HUES64 (cell line): ENCODE results near the gene CAPN1.
A peak's percentile ranks its signal among the peaks of the same experiment; 100 is the strongest.
"Not testable (repeated sequence)": the region's sequence is repeated elsewhere in the genome, so short reads cannot be mapped to it uniquely, and the experiment has no call there.

Experiments
- H3K27ac ChIP-seq: 2 replicates; pipeline ENCODE4 v1.7.0; 2013; ENCODE audit warnings: low read depth, low read length, inconsistent platforms
- H3K27me3 ChIP-seq: 2 replicates; pipeline ENCODE4 v1.6.1; 2013; ENCODE audit warnings: mild to moderate bottlenecking, low read length; ENCODE audit not compliant: insufficient read depth
- H3K36me3 ChIP-seq: 2 replicates; pipeline ENCODE4 v1.6.1; 2013; ENCODE audit warnings: mild to moderate bottlenecking, low read length; ENCODE audit not compliant: insufficient read depth
- H3K4me1 ChIP-seq: 2 replicates; pipeline ENCODE4 v1.6.1; 2013; ENCODE audit warnings: mild to moderate bottlenecking, low read length, moderate library complexity; ENCODE audit not compliant: insufficient read depth
- H3K4me3 ChIP-seq: 2 replicates; pipeline ENCODE4 v1.5.1; 2013; ENCODE audit warnings: mild to moderate bottlenecking, low read length, moderate library complexity
- H3K9ac ChIP-seq: 2 replicates; pipeline ENCODE4 v1.6.1; 2013; ENCODE audit warnings: mild to moderate bottlenecking, low read depth, low read length
- H3K9me3 ChIP-seq: 2 replicates; pipeline ENCODE4 v1.6.1; 2013; ENCODE audit warnings: low read depth, low read length; ENCODE audit not compliant: insufficient read depth
- WGBS: fragments of 150-250, 120-280 bp; methylation state at CpG from one replicate; pipeline ENCODE4 v1.1.7; 2013; ENCODE audit warnings: missing lambda C conversion rate; 5-methylcytosine and 5-hydroxymethylcytosine counted together

Gene CAPN1

DNA sequence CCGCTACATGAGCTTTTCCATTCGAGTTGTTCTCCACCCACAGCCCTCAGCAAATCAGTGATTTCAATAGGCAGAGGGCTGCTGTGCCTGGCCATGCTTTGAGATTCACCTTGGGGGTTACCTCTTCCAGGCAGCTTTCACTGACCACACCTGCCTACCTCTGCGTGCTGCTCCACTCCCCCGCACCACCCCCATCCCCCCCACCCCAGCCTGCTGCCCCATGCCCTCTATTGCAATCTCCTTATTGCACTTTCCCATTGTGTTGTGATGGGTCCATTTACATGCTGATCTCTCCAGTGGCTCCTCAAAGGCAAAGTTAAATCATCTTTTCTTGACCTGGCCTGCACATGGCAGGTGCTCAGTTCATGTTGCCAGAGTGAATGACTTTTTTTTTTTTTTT, 62.1 kb downstream of the CAPN1 start:
- H3K27ac ChIP-seq = peak overlapping the region; percentile 3; the same call in 1 of the 2 replicates
- H3K27me3 ChIP-seq = no peaks in the 10 kb centered on the region
- 35% methylated on average over 4 of the region's 4 CpGs for WGBS
- no peak overlapping the region for H3K9ac ChIP-seq
- no peaks in the 10 kb centered on the region for H3K9me3 ChIP-seq
- no peak overlapping the region for H3K4me3 ChIP-seq
- H3K36me3 ChIP-seq = no peaks in the 10 kb centered on the region
- H3K4me1 ChIP-seq = no peaks in the 10 kb centered on the region; the same call in 1 of the 2 replicates

DNA sequence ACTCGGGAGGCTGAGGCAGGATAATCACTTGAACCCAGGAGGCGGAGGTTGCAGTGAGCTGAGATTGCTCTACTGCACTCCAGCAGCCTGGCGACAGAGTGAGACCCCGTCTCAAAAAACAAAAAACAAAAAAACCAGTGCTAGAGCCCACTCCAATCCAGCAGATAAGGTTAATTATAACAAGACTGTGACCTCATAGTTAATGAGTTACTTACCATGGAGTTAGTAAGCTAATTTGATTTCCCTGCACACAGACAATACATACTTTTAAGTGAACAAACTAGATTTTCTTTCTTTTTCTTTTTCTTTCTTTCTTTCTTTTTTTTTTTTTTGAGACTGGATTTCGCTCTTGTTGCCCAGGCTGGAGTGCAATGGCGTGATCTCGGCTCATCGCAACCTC, 63.3 kb downstream of the CAPN1 start:
- WGBS = 96% methylated on average over 8 of the region's 8 CpGs
- not testable (repeated sequence) for H3K4me3 ChIP-seq, H3K36me3 ChIP-seq

DNA sequence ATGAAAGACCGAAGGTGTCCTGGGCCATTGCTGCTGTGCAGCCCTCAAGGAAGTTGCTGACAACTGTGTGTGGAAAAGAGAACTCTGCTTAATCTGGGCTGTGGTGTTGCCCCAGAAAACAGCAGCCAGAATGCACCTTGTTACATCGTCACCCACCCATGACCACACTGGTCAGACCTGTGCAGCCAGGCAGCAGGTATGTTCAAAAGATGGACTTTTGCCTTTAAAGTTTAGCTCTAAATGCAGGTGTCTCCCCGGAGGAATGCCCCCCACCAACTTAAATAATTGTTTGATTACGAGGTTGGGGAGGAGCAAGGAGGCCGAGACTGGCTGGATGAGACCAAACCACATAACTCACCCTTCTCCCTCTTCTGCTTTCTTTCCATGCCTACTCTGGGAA, 64.8 kb downstream of the CAPN1 start:
- no peak overlapping the region for H3K4me3 ChIP-seq
- H3K9me3 ChIP-seq = no peaks in the 10 kb centered on the region
- WGBS = 86% methylated on average over 5 of the region's 5 CpGs
- H3K4me1 ChIP-seq = no peaks in the 10 kb centered on the region; the same call in 1 of the 2 replicates
- H3K9ac ChIP-seq = no peak overlapping the region
- no peak overlapping the region for H3K27ac ChIP-seq
- no peaks in the 10 kb centered on the region for H3K36me3 ChIP-seq
- H3K27me3 ChIP-seq = no peaks in the 10 kb centered on the region

More for the DNA sequence above, 63.3 kb downstream of the CAPN1 start:
- H3K9me3 ChIP-seq, H3K9ac ChIP-seq, H3K4me1 ChIP-seq, H3K27me3 ChIP-seq, H3K27ac ChIP-seq: not testable (repeated sequence)

DNA sequence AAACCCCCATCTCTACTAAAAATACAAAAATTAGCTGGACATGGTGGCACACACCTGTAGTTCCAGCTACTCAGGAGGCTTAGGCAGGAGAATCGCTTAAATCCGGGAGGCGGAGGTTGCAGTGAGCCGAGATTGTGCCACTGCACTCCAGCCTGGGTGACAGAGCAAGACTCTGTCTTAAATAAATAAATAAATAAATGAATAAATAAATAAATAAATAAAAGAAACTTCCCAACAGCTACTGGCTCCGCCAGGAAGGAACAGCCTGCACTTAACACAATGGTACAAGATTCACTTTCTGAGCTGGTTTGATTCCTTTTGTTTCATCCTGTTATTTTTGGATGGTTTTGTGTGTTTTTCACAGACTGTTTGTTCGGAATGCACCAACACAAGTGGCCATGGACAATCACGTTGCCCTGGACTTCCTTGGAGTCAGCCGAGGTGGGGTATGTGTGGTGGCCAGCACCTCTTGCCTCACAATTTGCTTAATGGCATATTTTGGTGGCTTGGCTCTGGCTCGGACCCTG, 66.5 kb downstream of the CAPN1 start:
- not testable (repeated sequence) for H3K27me3 ChIP-seq, H3K27ac ChIP-seq, H3K9me3 ChIP-seq, H3K9ac ChIP-seq, H3K4me1 ChIP-seq, H3K36me3 ChIP-seq, H3K4me3 ChIP-seq
- 84% methylated on average over 9 of the region's 9 CpGs for WGBS

DNA sequence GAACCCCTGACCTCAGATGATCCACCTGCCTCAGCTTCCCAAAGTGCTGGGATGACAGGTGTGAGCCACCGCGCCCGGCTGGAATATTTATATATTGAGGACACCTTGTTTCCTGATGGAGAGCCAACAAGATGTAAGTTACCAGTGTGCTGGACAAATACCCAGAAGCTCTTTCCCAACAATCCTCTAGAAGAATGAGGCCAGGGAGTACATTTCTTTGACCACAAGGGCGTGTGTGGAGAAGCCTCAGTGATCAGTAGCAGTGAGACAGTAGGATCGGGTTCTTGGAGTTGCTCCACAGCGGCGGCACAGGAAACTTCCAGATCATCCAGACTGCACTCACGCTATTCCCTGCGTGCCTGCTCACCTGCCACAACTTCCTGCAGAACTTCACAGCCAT, 69.7 kb downstream of the CAPN1 start:
- Histone ChIP-seq H3K27ac (no peak overlapping the region), H3K9me3 (no peaks in the 10 kb centered on the region), H3K9ac (no peak overlapping the region), H3K4me1 (no peaks in the 10 kb centered on the region), H3K36me3 (no peaks in the 10 kb centered on the region), H3K27me3 (no peaks in the 10 kb centered on the region), H3K4me3 (no peak overlapping the region)
- 92% methylated on average over 9 of the region's 9 CpGs for WGBS

DNA sequence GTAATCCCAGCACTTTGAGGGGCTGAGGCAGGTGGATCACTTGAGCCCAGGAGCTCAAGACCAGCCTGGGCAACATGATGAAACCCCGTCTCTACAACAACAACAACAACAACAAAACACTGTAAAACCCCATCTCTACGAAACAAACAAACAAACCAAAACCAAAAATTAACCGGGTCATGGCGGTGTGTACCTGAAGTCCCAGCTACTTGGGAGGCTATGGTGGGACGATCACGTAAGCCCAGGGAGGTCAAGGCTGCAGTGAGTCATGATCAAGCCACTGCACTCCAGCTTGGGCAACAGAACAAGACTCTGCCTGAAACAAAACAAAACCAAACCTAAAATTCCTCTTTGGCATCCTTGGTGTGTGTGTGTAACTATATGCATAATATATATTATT, 73.0 kb downstream of the CAPN1 start:
- Histone ChIP-seq H3K36me3 (no peaks in the 10 kb centered on the region), H3K4me1 (no peaks in the 10 kb centered on the region)
- WGBS = 91% methylated on average over 6 of the region's 6 CpGs

DNA sequence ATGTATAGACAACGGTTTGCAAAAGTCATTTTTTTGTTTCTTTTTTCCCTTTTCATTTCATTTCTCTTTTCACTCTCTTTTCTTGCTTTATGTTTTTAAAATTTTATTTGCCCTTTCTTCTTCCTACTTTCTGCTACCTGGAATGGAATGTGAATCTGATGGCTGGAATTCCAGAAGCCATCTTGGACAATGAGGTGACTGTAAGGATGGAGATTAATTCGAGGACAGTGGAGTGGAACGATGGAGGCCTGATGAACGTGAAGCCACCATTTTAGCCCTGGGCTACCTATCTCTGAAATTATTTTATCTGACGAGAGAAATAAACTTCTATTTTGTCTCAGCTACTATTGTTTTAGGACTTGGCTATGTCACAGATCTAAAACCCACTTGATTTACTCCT, 77.3 kb downstream of the CAPN1 start:
- Histone ChIP-seq H3K36me3 (no peaks in the 10 kb centered on the region), H3K4me3 (no peak overlapping the region), H3K27me3 (no peaks in the 10 kb centered on the region), H3K9ac (no peak overlapping the region), H3K4me1 (peaks cover 5% of the 10 kb centered on the region; the same call in 1 of the 2 replicates), H3K27ac (no peak overlapping the region), H3K9me3 (no peaks in the 10 kb centered on the region)
- WGBS = 92% methylated on average over 5 of the region's 5 CpGs

More for the DNA sequence above, 73.0 kb downstream of the CAPN1 start:
- H3K27ac ChIP-seq = no peak overlapping the region
- H3K9ac ChIP-seq = no peak overlapping the region
- no peaks in the 10 kb centered on the region for H3K27me3 ChIP-seq
- no peak overlapping the region for H3K4me3 ChIP-seq
- no peaks in the 10 kb centered on the region for H3K9me3 ChIP-seq

DNA sequence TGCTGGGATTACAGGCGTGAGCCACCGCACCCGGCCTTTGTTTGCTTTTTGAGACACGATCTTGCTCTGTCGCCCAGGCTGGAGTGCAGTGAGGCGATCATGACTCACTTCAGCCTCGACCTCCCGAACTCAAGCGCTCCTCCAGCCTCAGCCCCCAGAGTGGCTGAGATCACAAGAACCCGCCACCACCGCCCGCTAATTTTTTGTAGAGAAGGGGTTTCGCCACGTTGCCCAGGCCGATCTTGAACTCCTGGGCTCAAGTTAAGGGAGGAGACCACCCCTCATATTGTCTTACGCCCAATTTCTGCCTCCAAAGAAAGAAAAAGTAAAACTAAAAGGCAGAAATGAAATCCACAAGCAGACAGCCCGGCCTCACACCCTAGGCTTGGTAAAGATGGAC, 78.6 kb downstream of the CAPN1 start:
- WGBS = 98% methylated on average over 16 of the region's 17 CpGs
- Histone ChIP-seq H3K27ac (no peak overlapping the region), H3K4me3 (no peak overlapping the region), H3K27me3 (no peaks in the 10 kb centered on the region), H3K36me3 (peaks cover 5% of the 10 kb centered on the region; the same call in 1 of the 2 replicates), H3K9me3 (no peaks in the 10 kb centered on the region), H3K9ac (no peak overlapping the region), H3K4me1 (peaks cover 5% of the 10 kb centered on the region; the same call in 1 of the 2 replicates)

DNA sequence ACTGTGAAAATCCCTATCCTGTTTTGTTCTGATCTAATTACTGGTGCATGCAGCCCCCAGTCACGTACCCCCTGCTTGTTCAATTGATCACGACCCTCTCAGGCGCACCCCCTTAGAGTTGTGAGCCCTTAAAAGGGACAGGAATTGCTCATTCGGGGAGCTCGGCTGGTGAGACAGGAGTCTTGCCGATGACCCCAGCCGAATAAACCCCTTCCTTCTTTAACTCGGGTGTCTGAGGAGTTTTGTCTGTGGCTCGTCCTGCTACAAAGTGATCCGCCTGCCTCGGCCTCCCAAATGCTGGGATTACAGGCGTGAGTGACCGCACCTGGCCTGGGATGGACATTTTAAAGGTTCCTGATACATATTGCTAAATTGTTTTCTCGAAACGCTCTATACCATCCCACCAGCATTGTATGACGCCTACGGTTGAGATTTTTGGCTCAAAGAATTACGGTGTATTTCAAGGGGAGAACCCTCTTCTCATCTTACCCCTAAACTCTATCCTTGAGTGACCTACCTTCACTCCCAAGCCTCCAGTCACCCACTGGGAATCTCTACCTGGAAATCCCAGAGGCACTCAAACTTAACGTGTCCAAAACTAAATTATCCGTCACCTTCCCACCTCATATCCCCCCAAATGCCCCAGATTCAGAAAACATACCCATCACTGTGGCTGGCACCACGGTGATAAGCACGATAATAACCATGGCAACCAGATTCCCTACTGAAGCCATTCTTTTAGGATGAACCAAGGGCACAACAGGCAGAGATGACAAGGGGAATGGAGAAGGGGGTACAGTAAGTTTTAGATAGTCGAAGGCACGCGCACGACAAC, 79.2 kb downstream of the CAPN1 start:
- Histone ChIP-seq H3K9me3 (no peaks in the 10 kb centered on the region), H3K27ac (peak overlapping the region; percentile 29)
- WGBS = 69% methylated on average over 26 of the region's 26 CpGs

More for the DNA sequence above, 79.2 kb downstream of the CAPN1 start:
- Histone ChIP-seq H3K4me3 (peak overlapping the region; percentile 86), H3K27me3 (no peaks in the 10 kb centered on the region), H3K9ac (peak overlapping the region; percentile 92), H3K36me3 (peaks cover 11% of the 10 kb centered on the region), H3K4me1 (peaks cover 5% of the 10 kb centered on the region; the same call in 1 of the 2 replicates)
